CD8-positive, alpha-beta memory T cell (primary cell): ENCODE measurements around the gene NLK. TPM values are rescaled to one million over a fixed set of nuclear protein-coding genes. Genes with fewer than 3 reads are reported as not detected.
"Not testable (repeated sequence)": the region's sequence is repeated elsewhere in the genome, so short reads cannot be mapped to it uniquely, and the experiment has no call there.

ENCODE experiments used
- CTCF ChIA-PET: fragments of 350-600 bp; sonication (Branson Sonifier 250); formaldehyde crosslinking; loops from one replicate; lab custom pipeline; 2021; ENCODE audit warnings: antibody characterized with exemption; lab: Charles Lee
- POLR2A ChIA-PET: fragments of 350-600 bp; sonication (Branson Sonifier 250); formaldehyde crosslinking; loops from one replicate; lab custom pipeline; 2021; ENCODE audit warnings: antibody characterized with exemption; lab: Charles Lee
- DNase-seq, 5 donors: peaks; one replicate each; pipeline versions ENCODE4 v3.0.0 to v3.0.0-alpha.2; 2020 to 2022; ENCODE audit warnings: mixed read lengths in 1 of 5
- H3K27ac ChIP-seq: one replicate; pipeline ENCODE4 v1.7.0; 2013; ENCODE audit warnings: low read depth, mild to moderate bottlenecking, low read length, moderate library complexity
- H3K27me3 ChIP-seq: 2 replicates; pipeline ENCODE4 v1.7.0; 2013; ENCODE audit warnings: low read length, mild to moderate bottlenecking; ENCODE audit not compliant: insufficient read depth, poor library complexity, severe bottlenecking
- H3K36me3 ChIP-seq: 2 replicates; pipeline ENCODE4 v1.7.0; 2013; ENCODE audit warnings: mild to moderate bottlenecking, low read length, moderate library complexity; ENCODE audit not compliant: insufficient read depth
- H3K4me1 ChIP-seq: 2 replicates; pipeline ENCODE4 v1.7.0; 2013; ENCODE audit warnings: mild to moderate bottlenecking, low read length, moderate library complexity; ENCODE audit not compliant: insufficient read depth
- H3K4me3 ChIP-seq: 2 replicates; pipeline ENCODE4 v1.7.0; 2013; ENCODE audit warnings: mild to moderate bottlenecking, low read length
- H3K9me3 ChIP-seq: 2 replicates; pipeline ENCODE4 v1.7.0; 2013; ENCODE audit warnings: mild to moderate bottlenecking, low read length
- H3K27ac Mint-ChIP-seq, 8 donors: one replicate each; pipeline ENCODE4 v1.8.0; 2020 to 2021; ENCODE audit warnings: mixed read lengths in 8 of 8, mild to moderate bottlenecking in 6 of 8, inconsistent platforms in 3 of 8, moderate library complexity in 3 of 8
- H3K27me3 Mint-ChIP-seq, 2 donors: one replicate each; pipeline ENCODE4 v1.8.0; 2020 to 2021; ENCODE audit warnings: mixed read lengths in 2 of 2, mild to moderate bottlenecking in 1 of 2, moderate library complexity in 1 of 2
- H3K36me3 Mint-ChIP-seq, 3 donors: one replicate each; pipeline ENCODE4 v1.8.0; 2020 to 2021; ENCODE audit warnings: mixed read lengths in 3 of 3, inconsistent platforms in 1 of 3, mild to moderate bottlenecking in 1 of 3
- H3K4me1 Mint-ChIP-seq, 3 donors: one replicate each; pipeline ENCODE4 v1.8.0; 2020 to 2021; ENCODE audit warnings: mixed read lengths in 3 of 3, inconsistent platforms in 1 of 3, mild to moderate bottlenecking in 1 of 3
- H3K4me3 Mint-ChIP-seq, 7 donors: one replicate each; pipeline ENCODE4 v1.8.0; 2020 to 2021; ENCODE audit warnings: mixed read lengths in 7 of 7, mild to moderate bottlenecking in 6 of 7, moderate library complexity in 4 of 7, inconsistent platforms in 2 of 7
- H3K9me3 Mint-ChIP-seq, 5 donors: one replicate each; pipeline ENCODE4 v1.8.0; 2020 to 2022; ENCODE audit warnings: mixed read lengths in 5 of 5, mild to moderate bottlenecking in 3 of 5, moderate library complexity in 2 of 5, inconsistent platforms in 1 of 5
- polyA plus RNA-seq: library from polyadenylated mRNA; unstranded; fragments of 300-500 nt; fragmentation: Illumina TruSeq; gene quantifications from one replicate; pipeline ENCODE4 v1.2.3, GENCODE V29; 2021
- total RNA-seq, 2 experiments: library from RNA; stranded (reverse); gene quantifications; one replicate each; pipeline ENCODE4 v1.2.3, GENCODE V29; 2021

NLK gene
- total and polyA plus RNA-seq, 3 experiments from 2014 or later = 1.7 to 12.8 (median 12.0) TPM

- H3K9me3 ChIP-seq = no peaks in the 10 kb centered on the region
- Mint-ChIP-seq H3K27ac (no peak overlapping the region), H3K9me3 (no peaks in the 10 kb centered on the region), H3K27me3 (peaks cover 16 to 27% of the 10 kb centered on the region in 2 donors), H3K4me3 (no peak overlapping the region), H3K36me3 (peaks cover 0 to 5% (median 0%) of the 10 kb centered on the region in 3 donors), H3K4me1 (no peaks in the 10 kb centered on the region)
- no peaks in the 10 kb centered on the region for H3K27me3 ChIP-seq
- no peak for DNase-seq
- H3K4me3 ChIP-seq = no peak overlapping the region
- H3K36me3 ChIP-seq = no peaks in the 10 kb centered on the region
- ChIA-PET CTCF (no interaction called here), POLR2A (no interaction called here)
- H3K27ac ChIP-seq = no peak overlapping the region
- H3K4me1 ChIP-seq = no peaks in the 10 kb centered on the region
Observed at GRCh38 chr17:28204751-28205150, 162.3 kb downstream of the NLK start.

GRCh38 chr17:28206292-28206691 lies 163.8 kb downstream of the NLK start:
- CTCF ChIA-PET = no interaction called here
- Histone ChIP-seq H3K27me3 (no peaks in the 10 kb centered on the region), H3K4me1 (no peaks in the 10 kb centered on the region), H3K4me3 (no peak overlapping the region), H3K36me3 (no peaks in the 10 kb centered on the region), H3K9me3 (no peaks in the 10 kb centered on the region), H3K27ac (no peak overlapping the region)
- DNase-seq = no peak
- Mint-ChIP-seq H3K4me3 (no peak overlapping the region), H3K27me3 (peaks cover 16 to 32% of the 10 kb centered on the region in 2 donors), H3K27ac (peak overlapping the region in 1 of 8 donors; percentile 61), H3K4me1 (no peaks in the 10 kb centered on the region), H3K9me3 (peaks cover 0 to 6% (median 2%) of the 10 kb centered on the region in 5 donors), H3K36me3 (peaks cover 0 to 14% (median 0%) of the 10 kb centered on the region in 3 donors)
- POLR2A ChIA-PET = no interaction called here

- H3K9me3 ChIP-seq = no peaks in the 10 kb centered on the region
- H3K4me1 ChIP-seq = no peaks in the 10 kb centered on the region
- no peak for DNase-seq
- no peak overlapping the region for H3K4me3 Mint-ChIP-seq
- peaks cover 2 to 11% of the 10 kb centered on the region in 2 donors for H3K27me3 Mint-ChIP-seq
- peak overlapping the region in 1 of 8 donors; percentile 66 for H3K27ac Mint-ChIP-seq
- H3K27ac ChIP-seq = no peak overlapping the region
- POLR2A ChIA-PET = no interaction called here
- H3K4me1 Mint-ChIP-seq = peaks cover 4 to 5% (median 5%) of the 10 kb centered on the region in 3 donors
- no peaks in the 10 kb centered on the region for H3K36me3 ChIP-seq
- CTCF ChIA-PET = no interaction called here
- no peaks in the 10 kb centered on the region for H3K27me3 ChIP-seq
- H3K4me3 ChIP-seq = no peak overlapping the region
- peaks cover 0 to 14% (median 0%) of the 10 kb centered on the region in 3 donors for H3K36me3 Mint-ChIP-seq
- H3K9me3 Mint-ChIP-seq = peaks cover 0 to 6% (median 2%) of the 10 kb centered on the region in 5 donors
Observed at GRCh38 chr17:28211811-28212210, 169.3 kb downstream of the NLK start.

GRCh38 chr17:28213578-28213977 lies 171.1 kb downstream of the NLK start:
- H3K4me1 Mint-ChIP-seq, H3K27me3 Mint-ChIP-seq: not testable (repeated sequence)

GRCh38 chr17:28216052-28216451 lies 173.6 kb downstream of the NLK start:
- no peaks in the 10 kb centered on the region for H3K4me1 ChIP-seq
- no peaks in the 10 kb centered on the region for H3K36me3 ChIP-seq
- ChIA-PET CTCF (no interaction called here), POLR2A (no interaction called here)
- no peak for DNase-seq
- Mint-ChIP-seq H3K4me1 (peaks cover 4 to 5% (median 5%) of the 10 kb centered on the region in 3 donors), H3K36me3 (peaks cover 0 to under 1% (median 0%) of the 10 kb centered on the region in 3 donors), H3K27ac (peak overlapping the region in 1 of 8 donors; percentile 61), H3K9me3 (no peaks in the 10 kb centered on the region), H3K27me3 (no peaks in the 10 kb centered on the region), H3K4me3 (no peak overlapping the region)
- H3K27ac ChIP-seq = no peak overlapping the region
- no peaks in the 10 kb centered on the region for H3K9me3 ChIP-seq
- H3K27me3 ChIP-seq = no peaks in the 10 kb centered on the region
- H3K4me3 ChIP-seq = no peak overlapping the region

More at GRCh38 chr17:28213578-28213977, 171.1 kb downstream of the NLK start:
- peaks cover 0 to 14% (median 0%) of the 10 kb centered on the region in 3 donors for H3K36me3 Mint-ChIP-seq
- CTCF ChIA-PET = interaction anchor here (1.3 kb wide), 1 partner anchor 38 kb away, joined by 3 read pairs; no protein-coding TSS in a partner anchor
- H3K27ac Mint-ChIP-seq, H3K9me3 Mint-ChIP-seq, H3K27me3 ChIP-seq, H3K36me3 ChIP-seq, H3K4me1 ChIP-seq, H3K4me3 ChIP-seq, H3K9me3 ChIP-seq, DNase-seq, POLR2A ChIA-PET, H3K4me3 Mint-ChIP-seq, H3K27ac ChIP-seq: not testable (repeated sequence)

GRCh38 chr17:28216528-28216927 lies 174.1 kb downstream of the NLK start:
- Mint-ChIP-seq H3K36me3 (no peaks in the 10 kb centered on the region), H3K27me3 (no peaks in the 10 kb centered on the region), H3K9me3 (no peaks in the 10 kb centered on the region), H3K4me3 (no peak overlapping the region), H3K4me1 (peaks cover 4 to 5% (median 5%) of the 10 kb centered on the region in 3 donors), H3K27ac (peak overlapping the region in 1 of 8 donors; percentile 24)
- H3K4me1 ChIP-seq = no peaks in the 10 kb centered on the region
- H3K9me3 ChIP-seq = no peaks in the 10 kb centered on the region
- no peak for DNase-seq
- ChIA-PET CTCF (no interaction called here), POLR2A (no interaction called here)
- no peaks in the 10 kb centered on the region for H3K36me3 ChIP-seq
- no peak overlapping the region for H3K4me3 ChIP-seq
- no peaks in the 10 kb centered on the region for H3K27me3 ChIP-seq
- no peak overlapping the region for H3K27ac ChIP-seq

- CTCF ChIA-PET = interaction anchor here (1.4 kb wide), 1 partner anchor 415 kb away, joined by 3 read pairs; no protein-coding TSS in a partner anchor
- H3K4me1 ChIP-seq = no peaks in the 10 kb centered on the region
- H3K4me3 ChIP-seq = no peak overlapping the region
- Mint-ChIP-seq H3K4me3 (no peak overlapping the region), H3K27me3 (peaks cover 0 to 6% of the 10 kb centered on the region in 2 donors), H3K9me3 (no peaks in the 10 kb centered on the region), H3K36me3 (no peaks in the 10 kb centered on the region), H3K27ac (peak overlapping the region in 1 of 8 donors; percentile 29), H3K4me1 (peaks cover 4 to 5% (median 5%) of the 10 kb centered on the region in 3 donors)
- H3K36me3 ChIP-seq = no peaks in the 10 kb centered on the region
- no peaks in the 10 kb centered on the region for H3K27me3 ChIP-seq
- no peak for DNase-seq
- H3K27ac ChIP-seq = no peak overlapping the region
- H3K9me3 ChIP-seq = no peaks in the 10 kb centered on the region
- POLR2A ChIA-PET = no interaction called here
Observed at GRCh38 chr17:28219771-28220170, 177.3 kb downstream of the NLK start.

GRCh38 chr17:28221751-28222414 lies 179.4 kb downstream of the NLK start:
- Mint-ChIP-seq H3K36me3 (no peaks in the 10 kb centered on the region), H3K4me1 (no peaks in the 10 kb centered on the region), H3K9me3 (no peaks in the 10 kb centered on the region), H3K27ac (no peak overlapping the region), H3K27me3 (peaks cover 15 to 17% of the 10 kb centered on the region in 2 donors), H3K4me3 (no peak overlapping the region)
- CTCF ChIA-PET = no interaction called here
- no peak for DNase-seq
- POLR2A ChIA-PET = no interaction called here
- H3K4me3 ChIP-seq = no peak overlapping the region
- no peaks in the 10 kb centered on the region for H3K27me3 ChIP-seq
- no peaks in the 10 kb centered on the region for H3K9me3 ChIP-seq
- no peaks in the 10 kb centered on the region for H3K36me3 ChIP-seq
- H3K4me1 ChIP-seq = no peaks in the 10 kb centered on the region
- H3K27ac ChIP-seq = no peak overlapping the region
